Sigmoid colon (tissue), 7 donors: Measurements from ENCODE around the gene CORO6. TPM values are rescaled to one million over a fixed set of nuclear protein-coding genes. Genes with fewer than 3 reads are reported as not detected.

Source experiments
- DNase-seq: peaks from one replicate; pipeline ENCODE4 v3.0.0-alpha.2; 2019
- H3K27ac ChIP-seq, 4 donors: fragments of 200-600 bp; sonication (generic); one replicate each; pipeline ENCODE4 v1.5.1; 2016 to 2019; ENCODE audit warnings: mild to moderate bottlenecking in 1 of 4
- H3K27me3 ChIP-seq, 3 donors: fragments of 200-600 bp; sonication (generic); one replicate each; pipeline ENCODE4 v1.5.1; 2019; ENCODE audit warnings: mild to moderate bottlenecking in 1 of 3
- H3K36me3 ChIP-seq, 4 donors: fragments of 200-600 bp; sonication (generic); one replicate each; pipeline ENCODE4 v1.5.1; 2016 to 2019
- H3K4me1 ChIP-seq, 4 donors: fragments of 200-600 bp; sonication (generic); one replicate each; pipeline ENCODE4 v1.5.1; 2017 to 2019
- H3K4me3 ChIP-seq, 4 donors: fragments of 200-600 bp; sonication (generic); one replicate each; pipeline ENCODE4 v1.5.1; 2017 to 2019; ENCODE audit warnings: mild to moderate bottlenecking in 2 of 4, moderate library complexity in 1 of 4
- H3K9me3 ChIP-seq, 4 donors: fragments of 200-600 bp in 3 of 4; sonication (generic) in 3 of 4; one replicate each; pipeline versions ENCODE4 v1.5.1 to v1.6.1; 2013 to 2019
- EP300 ChIP-seq, 4 donors: sonication (generic); formaldehyde crosslinking; IDR thresholded peaks; one replicate each; pipeline ENCODE4 v1.6.1; 2017; ENCODE audit warnings: antibody characterized with exemption in 4 of 4
- POLR2A ChIP-seq, 2 donors: fragments of 450-650 bp; IDR thresholded peaks; one replicate each; pipeline ENCODE4 v1.6.1; 2016; ENCODE audit warnings: antibody characterized with exemption in 2 of 2, mild to moderate bottlenecking in 2 of 2, moderate library complexity in 2 of 2
- POLR2AphosphoS5 ChIP-seq, 4 donors: sonication (generic); formaldehyde crosslinking; IDR thresholded peaks; one replicate each; pipeline ENCODE4 v1.6.1; 2017; ENCODE audit warnings: antibody characterized with exemption in 4 of 4
- WGBS, 2 donors: extraction: QIAGEN DNeasy Blood & Tissue Kit; methylation state at CpG; one replicate each; pipeline ENCODE4 v1.1.7; 2013; 5-methylcytosine and 5-hydroxymethylcytosine counted together
- intact Hi-C: fragments of 100-400 bp; cut with DNase I; formaldehyde crosslinking; loops from one replicate; pipeline ENCODE4 v1.15.1; 2023
- polyA plus RNA-seq, 3 donors: library from polyadenylated mRNA; stranded (reverse); fragments of 200-250 nt; gene quantifications; one replicate each; pipeline ENCODE4 v1.2.3, GENCODE V29; 2013
- total RNA-seq, 4 donors: library from RNA; depleted of rRNA; stranded (reverse); fragments of >200 nt; gene quantifications; one replicate each; pipeline ENCODE4 v1.1.0, GENCODE V29; 2016
- TF ChIP-seq, protein P1 (sequence below), 4 experiments: fragments of 450-650 bp in 3 of 4; fragments of 200-600 bp in 1 of 4; IDR thresholded peaks; one replicate each; pipeline ENCODE4 v1.5.1; 2016 to 2019; ENCODE audit warnings: antibody characterized with exemption in 4 of 4, mild to moderate bottlenecking in 3 of 4, moderate library complexity in 2 of 4
- donor health status: healthy with polysubstance abuse.
- donor health status: Bipolar disorder and iron deficiency.
- donor health status: healthy.

The CORO6 gene
- total and polyA plus RNA-seq, 7 donors, result 0.23 to 94.4 (median 23.9) TPM

DNA sequence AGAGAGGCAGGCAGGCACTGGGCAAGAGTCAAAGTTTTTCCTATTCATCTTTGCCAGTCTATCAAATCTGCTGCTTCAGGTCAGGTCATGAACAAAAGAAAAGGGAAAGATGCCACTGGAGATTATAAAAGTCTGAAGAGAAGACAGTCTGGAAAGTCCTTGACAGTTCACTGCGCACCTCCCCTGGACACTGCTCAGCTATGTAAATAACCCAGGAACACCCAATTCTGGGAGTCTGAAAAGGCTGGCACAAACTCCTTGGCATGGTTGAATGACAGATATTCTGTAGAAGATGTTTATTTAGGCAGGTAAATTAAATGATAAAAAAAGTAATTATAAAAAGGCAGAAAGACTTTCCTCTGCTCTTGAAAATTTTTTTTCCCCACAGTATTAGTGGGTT, 5.2 kb upstream of the CORO6 start:
- peaks cover 0 to 7% (median 3%) of the 10 kb centered on the region in 4 donors for H3K4me1 ChIP-seq
- WGBS, 2 donors, result 89 to 93% methylated on average over 1 of the region's 1 CpG
- peak overlapping the region in 1 of 4 donors; percentile 25 for H3K27ac ChIP-seq
- peaks cover 0 to 35% (median 16%) of the 10 kb centered on the region in 4 donors for H3K36me3 ChIP-seq
- intact Hi-C loops, result loop anchor here (10.0 kb wide), 1 partner anchor 307 kb away; the partner anchor contains the start of gene SSH2
- no peak for DNase-seq
- no peaks in the 10 kb centered on the region for H3K27me3 ChIP-seq
- TF ChIP-seq POLR2A (IDR thresholded peaks at IDR 0.05) (no peak), EP300 (IDR thresholded peaks at IDR 0.05) (no peak), POLR2AphosphoS5 (IDR thresholded peaks at IDR 0.05) (no peak)
- TF ChIP-seq, protein P1, sequence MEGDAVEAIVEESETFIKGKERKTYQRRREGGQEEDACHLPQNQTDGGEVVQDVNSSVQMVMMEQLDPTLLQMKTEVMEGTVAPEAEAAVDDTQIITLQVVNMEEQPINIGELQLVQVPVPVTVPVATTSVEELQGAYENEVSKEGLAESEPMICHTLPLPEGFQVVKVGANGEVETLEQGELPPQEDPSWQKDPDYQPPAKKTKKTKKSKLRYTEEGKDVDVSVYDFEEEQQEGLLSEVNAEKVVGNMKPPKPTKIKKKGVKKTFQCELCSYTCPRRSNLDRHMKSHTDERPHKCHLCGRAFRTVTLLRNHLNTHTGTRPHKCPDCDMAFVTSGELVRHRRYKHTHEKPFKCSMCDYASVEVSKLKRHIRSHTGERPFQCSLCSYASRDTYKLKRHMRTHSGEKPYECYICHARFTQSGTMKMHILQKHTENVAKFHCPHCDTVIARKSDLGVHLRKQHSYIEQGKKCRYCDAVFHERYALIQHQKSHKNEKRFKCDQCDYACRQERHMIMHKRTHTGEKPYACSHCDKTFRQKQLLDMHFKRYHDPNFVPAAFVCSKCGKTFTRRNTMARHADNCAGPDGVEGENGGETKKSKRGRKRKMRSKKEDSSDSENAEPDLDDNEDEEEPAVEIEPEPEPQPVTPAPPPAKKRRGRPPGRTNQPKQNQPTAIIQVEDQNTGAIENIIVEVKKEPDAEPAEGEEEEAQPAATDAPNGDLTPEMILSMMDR (IDR thresholded peaks at IDR 0.05), result no peak
- H3K9me3 ChIP-seq, result no peaks in the 10 kb centered on the region
- no peak overlapping the region for H3K4me3 ChIP-seq

DNA sequence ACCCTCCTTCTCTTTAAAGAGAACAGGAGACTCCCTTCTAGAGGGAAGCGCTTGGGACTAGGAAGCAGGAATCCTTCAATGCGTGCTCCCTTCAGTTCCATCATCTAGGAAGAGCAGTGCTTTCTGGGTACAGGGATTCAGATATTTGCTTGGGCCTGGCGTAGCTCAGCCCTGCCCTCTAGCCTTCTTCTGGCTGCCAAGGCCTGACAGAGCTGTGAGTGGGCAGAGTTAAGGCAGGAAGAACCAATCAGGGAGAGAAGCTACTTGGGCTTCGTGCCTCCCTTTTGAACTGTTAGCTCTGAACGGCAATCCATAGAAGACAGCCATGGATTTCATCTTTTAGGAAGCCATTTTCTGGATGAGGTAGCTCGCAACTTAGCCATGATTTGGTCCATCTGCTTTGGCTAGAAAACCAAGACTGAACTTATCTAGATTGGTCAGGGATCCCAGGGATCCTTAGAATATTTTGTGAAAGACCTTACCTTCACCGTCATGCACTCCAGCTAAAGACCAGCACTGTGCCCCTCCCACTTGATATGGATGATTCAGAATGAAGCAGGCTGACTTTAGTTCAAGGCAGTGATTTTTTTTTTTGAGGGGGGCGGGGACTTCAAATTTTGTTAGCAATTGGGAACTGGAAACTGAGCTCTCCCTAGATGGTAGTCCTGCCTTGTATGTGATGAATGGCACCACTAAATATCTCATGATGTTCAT, 2.5 kb upstream of the CORO6 start:
- H3K4me1 ChIP-seq, result peaks cover 0 to 32% (median 17%) of the 10 kb centered on the region in 4 donors

DNA sequence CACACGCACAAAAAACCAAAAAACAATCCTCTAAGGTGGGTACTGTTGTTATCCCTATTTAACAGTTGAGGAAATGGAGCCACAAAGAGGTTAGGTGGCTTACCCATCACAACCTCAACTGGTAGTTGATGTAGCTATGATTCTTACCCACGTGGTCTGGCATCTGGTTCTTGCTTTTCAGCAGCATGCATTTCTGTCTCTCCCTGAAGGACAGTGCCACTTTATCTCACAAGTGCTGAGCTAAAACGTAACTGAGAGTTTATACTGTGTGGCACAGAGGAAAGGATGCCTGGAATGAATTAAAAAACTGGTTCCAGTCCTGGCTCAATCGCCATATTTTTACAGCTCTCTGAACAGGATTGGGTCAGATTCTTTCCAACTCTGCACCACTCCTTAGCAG, 1.9 kb upstream of the CORO6 start:
- peak overlapping the region in 1 of 4 donors; percentile 29 for H3K27ac ChIP-seq
- 77 to 79% methylated on average over 4 of the region's 4 CpGs for WGBS, 2 donors
- no peak overlapping the region for H3K4me3 ChIP-seq
- TF ChIP-seq, protein P1 (IDR thresholded peaks at IDR 0.05), result no peak
- TF ChIP-seq POLR2AphosphoS5 (IDR thresholded peaks at IDR 0.05) (no peak), POLR2A (IDR thresholded peaks at IDR 0.05) (no peak), EP300 (IDR thresholded peaks at IDR 0.05) (no peak)
- no peaks in the 10 kb centered on the region for H3K9me3 ChIP-seq
- intact Hi-C loops, result loop anchor here (10.0 kb wide), 1 partner anchor 310 kb away; the partner anchor contains the start of gene SSH2
- peak; percentile 0 for DNase-seq
- H3K4me1 ChIP-seq, result peaks cover 0 to 38% (median 20%) of the 10 kb centered on the region in 4 donors
- H3K36me3 ChIP-seq, result peaks cover 0 to 6% (median 0%) of the 10 kb centered on the region in 4 donors
- no peaks in the 10 kb centered on the region for H3K27me3 ChIP-seq

More for the DNA sequence above, 2.5 kb upstream of the CORO6 start:
- Histone ChIP-seq H3K9me3 (no peaks in the 10 kb centered on the region), H3K27me3 (no peaks in the 10 kb centered on the region), H3K4me3 (no peak overlapping the region), H3K27ac (peak overlapping the region in 1 of 4 donors; percentile 29), H3K36me3 (peaks cover 0 to 9% (median 0%) of the 10 kb centered on the region in 4 donors)
- intact Hi-C loops, result loop anchor here (10.0 kb wide), 1 partner anchor 310 kb away; the partner anchor contains the start of gene SSH2
- WGBS, 2 donors, result 89 to 90% methylated on average over 8 of the region's 8 CpGs
- TF ChIP-seq POLR2AphosphoS5 (IDR thresholded peaks at IDR 0.05), result no peak
- peak; percentile 41 for DNase-seq

DNA sequence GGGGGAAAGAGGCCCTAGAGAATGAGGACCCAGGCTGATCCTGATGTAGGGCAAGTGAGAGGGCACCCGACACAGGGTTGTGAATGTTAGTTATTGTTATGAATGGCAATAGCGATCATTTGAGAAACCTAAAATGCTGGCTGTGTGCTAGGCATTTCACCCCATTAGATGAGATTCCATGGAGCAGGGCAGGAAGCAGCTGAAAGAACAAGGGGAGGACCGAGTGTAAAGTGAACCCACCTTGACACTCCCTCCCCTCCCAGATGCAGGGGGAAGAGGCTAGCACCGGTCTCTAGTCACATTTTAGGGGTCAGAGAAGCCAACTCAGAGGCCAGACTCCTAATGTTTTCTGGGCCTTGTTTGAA, 553 bp upstream of the CORO6 start:
- WGBS, 2 donors, result 58 to 63% methylated on average over 4 of the region's 4 CpGs
- Histone ChIP-seq H3K27ac (peak overlapping the region; percentile 77 to 92 (median 86)), H3K4me3 (peak overlapping the region in 3 of 4 donors; percentile 55 to 76 (median 75))

More for the DNA sequence above, 553 bp upstream of the CORO6 start:
- no peaks in the 10 kb centered on the region for H3K27me3 ChIP-seq
- intact Hi-C loops, result loop anchor here (10.0 kb wide), 1 partner anchor 312 kb away; the partner anchor contains the start of gene SSH2
- no peak for TF ChIP-seq POLR2A (IDR thresholded peaks at IDR 0.05)
- TF ChIP-seq POLR2AphosphoS5 (IDR thresholded peaks at IDR 0.05), result no peak
- TF ChIP-seq EP300 (IDR thresholded peaks at IDR 0.05), result no peak
- TF ChIP-seq, protein P1 (IDR thresholded peaks at IDR 0.05), result no peak
- H3K36me3 ChIP-seq, result no peaks in the 10 kb centered on the region
- no peaks in the 10 kb centered on the region for H3K9me3 ChIP-seq
- H3K4me1 ChIP-seq, result peaks cover 0 to 51% (median 33%) of the 10 kb centered on the region in 4 donors
- DNase-seq, result no peak
